KMS-11 (cell line): ENCODE measurements around the gene ARL5B.
A peak's percentile ranks its signal among the peaks of the same experiment; 100 is the strongest.
"Not testable (repeated sequence)": the region's sequence is repeated elsewhere in the genome, so short reads cannot be mapped to it uniquely, and the experiment has no call there.

Experiments
- H2AFZ ChIP-seq: fragments of 200-600 bp; sonication (generic); 2 replicates; pipeline ENCODE4 v1.6.1; 2016; ENCODE audit warnings: antibody characterized with exemption, mixed run types, low read depth
- H3K27ac ChIP-seq: fragments of 200-600 bp; sonication (generic); 2 replicates; pipeline ENCODE4 v1.6.1; 2016; ENCODE audit warnings: mild to moderate bottlenecking, mixed run types
- H3K27me3 ChIP-seq: fragments of 200-600 bp; sonication (generic); 2 replicates; pipeline ENCODE4 v1.6.1; 2017; ENCODE audit warnings: mild to moderate bottlenecking, low read depth, mixed run types, moderate library complexity; ENCODE audit not compliant: insufficient read depth
- H3K36me3 ChIP-seq: fragments of 200-600 bp; sonication (generic); 2 replicates; pipeline ENCODE4 v1.6.1; 2017; ENCODE audit warnings: mild to moderate bottlenecking, mixed run types; ENCODE audit not compliant: insufficient read depth
- H3K4me1 ChIP-seq: fragments of 200-600 bp; sonication (generic); 2 replicates; pipeline ENCODE4 v1.6.1; 2016; ENCODE audit warnings: mild to moderate bottlenecking, low read depth, mixed run types; ENCODE audit not compliant: poor library complexity, severe bottlenecking
- H3K4me2 ChIP-seq: fragments of 200-600 bp; sonication (generic); 2 replicates; pipeline ENCODE4 v1.7.0; 2016; ENCODE audit warnings: mild to moderate bottlenecking, mixed run types
- H3K4me3 ChIP-seq: fragments of 200-600 bp; sonication (generic); IDR thresholded peaks from 2 replicates; pipeline ENCODE4 v1.6.1; 2017; ENCODE audit warnings: low read depth, low read length, mixed read lengths; ENCODE audit not compliant: insufficient read depth
- H3K79me2 ChIP-seq: fragments of 200-600 bp; sonication (generic); 2 replicates; pipeline ENCODE4 v1.6.1; 2016; ENCODE audit warnings: low read depth, mixed run types; ENCODE audit not compliant: insufficient read depth
- H3K9ac ChIP-seq: fragments of 200-600 bp; sonication (generic); 2 replicates; pipeline ENCODE4 v1.6.1; 2016; ENCODE audit warnings: mild to moderate bottlenecking, mixed run types
- H4K20me1 ChIP-seq: fragments of 200-600 bp; sonication (generic); 2 replicates; pipeline ENCODE4 v1.6.1; 2016; ENCODE audit warnings: mild to moderate bottlenecking, mixed run types; ENCODE audit not compliant: insufficient read depth
- TF ChIP-seq, protein P1 (sequence below): fragments of 200-600 bp; sonication (generic); conservative IDR thresholded peaks from 2 replicates; pipeline ENCODE4 v1.6.1; 2017; ENCODE audit warnings: low read depth, mild to moderate bottlenecking, antibody characterized with exemption, low read length, moderate library complexity, mixed read lengths

The ARL5B gene

DNA sequence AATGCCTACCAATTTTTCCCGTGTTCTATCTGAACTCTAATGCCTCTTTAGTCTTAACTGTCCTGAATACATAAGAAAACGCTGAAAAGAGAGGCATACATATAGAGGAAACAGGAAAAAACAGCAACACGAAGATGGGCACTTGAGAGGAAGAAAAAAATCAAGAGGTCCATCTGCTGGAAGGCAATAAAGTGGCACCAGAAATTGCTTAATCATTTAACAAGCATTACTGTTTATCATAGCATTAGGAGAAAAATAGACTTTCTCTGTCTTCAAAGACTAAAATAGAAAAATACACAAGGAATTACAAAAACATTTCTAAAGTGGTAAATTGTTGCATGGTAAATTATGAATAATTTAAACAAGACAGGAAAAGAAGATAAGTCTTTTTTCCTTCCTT, 42.9 kb upstream of the ARL5B start:
- Histone ChIP-seq H3K27me3 (no peaks in the 10 kb centered on the region), H3K79me2 (no peaks in the 10 kb centered on the region), H3K4me3 (no peak overlapping the region), H2AFZ (no peak overlapping the region), H3K4me1 (no peaks in the 10 kb centered on the region), H4K20me1 (no peaks in the 10 kb centered on the region), H3K27ac (no peak overlapping the region), H3K4me2 (no peak overlapping the region), H3K36me3 (no peaks in the 10 kb centered on the region), H3K9ac (no peak overlapping the region)
- TF ChIP-seq, protein P1, sequence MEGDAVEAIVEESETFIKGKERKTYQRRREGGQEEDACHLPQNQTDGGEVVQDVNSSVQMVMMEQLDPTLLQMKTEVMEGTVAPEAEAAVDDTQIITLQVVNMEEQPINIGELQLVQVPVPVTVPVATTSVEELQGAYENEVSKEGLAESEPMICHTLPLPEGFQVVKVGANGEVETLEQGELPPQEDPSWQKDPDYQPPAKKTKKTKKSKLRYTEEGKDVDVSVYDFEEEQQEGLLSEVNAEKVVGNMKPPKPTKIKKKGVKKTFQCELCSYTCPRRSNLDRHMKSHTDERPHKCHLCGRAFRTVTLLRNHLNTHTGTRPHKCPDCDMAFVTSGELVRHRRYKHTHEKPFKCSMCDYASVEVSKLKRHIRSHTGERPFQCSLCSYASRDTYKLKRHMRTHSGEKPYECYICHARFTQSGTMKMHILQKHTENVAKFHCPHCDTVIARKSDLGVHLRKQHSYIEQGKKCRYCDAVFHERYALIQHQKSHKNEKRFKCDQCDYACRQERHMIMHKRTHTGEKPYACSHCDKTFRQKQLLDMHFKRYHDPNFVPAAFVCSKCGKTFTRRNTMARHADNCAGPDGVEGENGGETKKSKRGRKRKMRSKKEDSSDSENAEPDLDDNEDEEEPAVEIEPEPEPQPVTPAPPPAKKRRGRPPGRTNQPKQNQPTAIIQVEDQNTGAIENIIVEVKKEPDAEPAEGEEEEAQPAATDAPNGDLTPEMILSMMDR: no peak

DNA sequence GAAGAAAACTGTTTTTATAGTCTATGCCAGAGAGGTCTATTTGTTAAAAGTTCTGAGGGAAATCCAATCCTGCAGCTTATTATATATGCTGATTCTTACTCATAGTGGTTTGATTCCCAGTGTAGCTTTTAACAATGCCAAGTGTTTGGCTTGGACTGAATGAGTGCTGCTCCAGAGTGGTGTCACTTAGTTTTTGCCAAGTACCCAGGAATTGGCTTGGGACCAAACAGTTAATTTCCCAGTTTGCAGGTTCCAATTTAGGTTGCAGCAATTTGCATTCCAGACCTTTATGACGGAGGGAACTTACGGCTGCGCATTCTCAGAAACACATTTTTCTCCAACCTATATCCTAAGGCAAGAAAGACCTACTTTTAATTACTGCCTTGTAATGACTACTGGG, 40.2 kb upstream of the ARL5B start:
- Histone ChIP-seq H3K27ac (no peak overlapping the region), H3K36me3 (no peaks in the 10 kb centered on the region), H3K9ac (no peak overlapping the region), H3K27me3 (no peaks in the 10 kb centered on the region), H3K4me3 (no peak overlapping the region), H3K4me2 (no peak overlapping the region), H3K4me1 (no peaks in the 10 kb centered on the region), H4K20me1 (no peaks in the 10 kb centered on the region), H3K79me2 (no peaks in the 10 kb centered on the region), H2AFZ (no peak overlapping the region)
- TF ChIP-seq, protein P1: no peak

DNA sequence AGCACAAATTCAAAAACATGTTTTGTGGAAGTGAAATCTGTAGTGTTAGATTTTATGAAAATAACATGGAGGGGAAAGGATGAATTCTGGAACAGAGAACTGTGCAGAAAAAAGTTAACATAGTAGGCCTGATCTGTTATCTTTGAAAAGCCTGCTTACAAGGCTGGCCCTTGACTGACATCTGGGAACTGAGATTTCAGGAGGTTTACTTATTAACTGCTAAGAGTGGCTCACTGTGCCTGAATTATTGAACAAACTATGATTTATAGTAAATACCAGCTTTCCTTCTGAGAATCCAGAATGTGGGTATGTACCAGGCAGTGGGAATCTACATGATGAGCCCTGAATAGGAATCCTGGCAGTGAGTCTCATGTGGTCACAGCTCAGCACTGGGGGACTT, 38.4 kb upstream of the ARL5B start:
- Histone ChIP-seq H3K27ac (no peak overlapping the region), H4K20me1 (no peaks in the 10 kb centered on the region), H3K4me1 (no peaks in the 10 kb centered on the region), H3K4me3 (no peak overlapping the region), H2AFZ (no peak overlapping the region), H3K9ac (no peak overlapping the region), H3K27me3 (no peaks in the 10 kb centered on the region), H3K4me2 (no peak overlapping the region), H3K36me3 (no peaks in the 10 kb centered on the region), H3K79me2 (no peaks in the 10 kb centered on the region)
- TF ChIP-seq, protein P1: no peak

DNA sequence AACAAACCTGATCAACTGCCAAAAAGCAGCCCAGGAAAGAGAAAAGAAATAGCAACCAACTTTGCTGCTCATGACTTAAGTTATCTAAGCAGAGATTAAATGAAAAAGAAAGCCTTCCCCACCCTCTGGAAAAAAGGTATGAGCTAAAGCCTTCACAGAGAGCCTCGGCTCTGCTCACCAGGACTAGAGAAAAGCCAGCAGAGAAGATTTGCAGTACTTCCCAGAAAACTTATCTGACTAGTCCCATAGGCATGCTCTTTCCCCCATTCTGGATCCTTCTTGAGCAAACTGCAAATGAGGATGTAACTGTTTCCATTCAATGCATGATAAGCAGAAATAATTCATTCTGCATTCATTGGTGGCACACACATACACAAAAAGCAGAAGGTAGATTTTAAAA, 35.6 kb upstream of the ARL5B start:
- H3K36me3 ChIP-seq, H3K4me2 ChIP-seq, H3K27ac ChIP-seq, H3K4me3 ChIP-seq, H3K27me3 ChIP-seq, H3K79me2 ChIP-seq, H2AFZ ChIP-seq, H3K9ac ChIP-seq, H4K20me1 ChIP-seq, H3K4me1 ChIP-seq: not testable (repeated sequence)

DNA sequence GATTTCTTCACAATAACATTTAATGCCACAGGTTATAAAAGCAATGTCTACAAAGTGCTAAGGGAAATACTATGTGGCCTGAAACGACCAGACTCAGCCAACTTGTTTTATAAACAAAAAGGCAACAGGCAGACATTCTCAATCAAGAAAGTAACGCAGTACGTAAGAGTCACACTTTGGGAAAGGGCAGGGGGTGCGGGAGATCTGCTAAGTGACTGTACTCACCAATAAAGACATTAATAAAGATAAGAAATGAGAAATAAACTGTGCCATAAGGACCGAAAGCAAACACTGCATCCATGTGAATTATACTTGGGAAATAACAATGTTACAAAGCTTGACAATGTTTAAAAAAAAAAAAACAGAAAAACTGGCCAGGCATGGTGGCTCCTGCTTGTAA, 33.3 kb upstream of the ARL5B start:
- Histone ChIP-seq H2AFZ (no peak overlapping the region), H3K4me3 (no peak overlapping the region), H3K27me3 (no peaks in the 10 kb centered on the region), H3K4me2 (no peak overlapping the region), H3K79me2 (no peaks in the 10 kb centered on the region), H3K36me3 (no peaks in the 10 kb centered on the region), H4K20me1 (no peaks in the 10 kb centered on the region), H3K9ac (no peak overlapping the region), H3K4me1 (no peaks in the 10 kb centered on the region), H3K27ac (no peak overlapping the region)
- TF ChIP-seq, protein P1: no peak

DNA sequence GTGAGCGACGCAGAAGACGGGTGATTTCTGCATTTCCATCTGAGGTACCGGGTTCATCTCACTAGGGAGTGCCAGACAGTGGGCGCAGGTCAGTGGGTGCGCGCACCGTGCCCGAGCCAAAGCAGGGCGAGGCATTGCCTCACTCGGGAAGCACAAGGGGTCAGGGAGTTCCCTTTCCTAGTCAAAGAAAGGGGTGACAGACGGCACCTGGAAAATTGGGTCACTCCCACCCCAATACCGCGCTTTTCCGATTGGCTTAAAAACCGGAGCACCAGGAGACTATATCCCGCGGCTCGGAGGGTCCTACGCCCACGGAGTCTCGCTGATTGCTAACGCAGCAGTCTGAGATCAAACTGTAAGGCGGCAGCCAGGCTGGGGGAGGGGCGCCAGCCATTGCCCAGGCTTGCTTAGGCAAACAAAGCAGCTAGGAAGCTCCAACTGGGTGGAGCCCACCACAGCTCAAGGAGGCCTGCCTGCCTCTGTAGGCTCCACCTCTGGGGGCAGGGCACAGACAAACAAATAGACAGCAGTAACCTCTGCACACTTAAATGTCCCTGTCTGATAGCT, 31.7 kb upstream of the ARL5B start:
- not testable (repeated sequence) for H3K36me3 ChIP-seq, H3K4me1 ChIP-seq, H3K27me3 ChIP-seq, H3K4me3 ChIP-seq, H3K9ac ChIP-seq, H3K27ac ChIP-seq, H4K20me1 ChIP-seq, H3K79me2 ChIP-seq
- peak overlapping the region; percentile 42; the same call in 1 of the 2 replicates for H2AFZ ChIP-seq
- H3K4me2 ChIP-seq: peak overlapping the region; percentile 29; the same call in 1 of the 2 replicates

DNA sequence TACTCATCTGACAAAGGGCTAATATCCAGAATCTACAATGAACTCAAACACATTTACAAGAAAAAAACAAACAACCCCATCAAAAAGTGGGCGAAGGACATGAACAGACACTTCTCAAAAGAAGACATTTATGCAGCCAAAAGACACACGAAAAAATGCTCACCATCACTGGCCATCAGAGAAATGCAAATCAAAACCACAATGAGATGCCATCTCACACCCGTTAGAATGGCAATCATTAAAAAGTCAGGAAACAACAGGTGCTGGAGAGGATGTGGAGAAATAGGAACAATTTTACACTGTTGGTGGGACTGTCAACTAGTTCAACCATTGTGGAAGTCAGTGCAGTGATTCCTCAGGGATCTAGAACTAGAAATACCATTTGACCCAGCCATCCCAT, 26.7 kb upstream of the ARL5B start:
- H3K9ac ChIP-seq, H3K79me2 ChIP-seq, H3K4me2 ChIP-seq, H3K27me3 ChIP-seq, H3K4me3 ChIP-seq, H3K36me3 ChIP-seq, H3K27ac ChIP-seq, H2AFZ ChIP-seq, H4K20me1 ChIP-seq, H3K4me1 ChIP-seq: not testable (repeated sequence)
